Vagina (tissue), 2 donors: ENCODE data around the gene APBA3.

ENCODE experiments used
- POLR2A ChIP-seq, 2 donors: fragments of 450-650 bp; IDR thresholded peaks; one replicate each; pipeline ENCODE4 v1.6.1; 2017; ENCODE audit warnings: antibody characterized with exemption in 2 of 2, mild to moderate bottlenecking in 2 of 2, moderate library complexity in 2 of 2
- POLR2AphosphoS5 ChIP-seq, 2 donors: sonication (generic); formaldehyde crosslinking; IDR thresholded peaks; one replicate each; pipeline ENCODE4 v1.9.0; 2017; ENCODE audit warnings: antibody characterized with exemption in 2 of 2, mild to moderate bottlenecking in 2 of 2, low read depth in 1 of 2; ENCODE audit not compliant: insufficient read depth in 1 of 2
- TF ChIP-seq, protein P1 (sequence below), 3 experiments: fragments of 450-650 bp in 2 of 3; fragments of 200-600 bp in 1 of 3; sonication (generic) in 1 of 3; IDR thresholded peaks; one replicate each; pipeline ENCODE4 v1.5.1; 2017 to 2019; ENCODE audit warnings: antibody characterized with exemption in 3 of 3, mild to moderate bottlenecking in 2 of 3, moderate library complexity in 2 of 3

DNA sequence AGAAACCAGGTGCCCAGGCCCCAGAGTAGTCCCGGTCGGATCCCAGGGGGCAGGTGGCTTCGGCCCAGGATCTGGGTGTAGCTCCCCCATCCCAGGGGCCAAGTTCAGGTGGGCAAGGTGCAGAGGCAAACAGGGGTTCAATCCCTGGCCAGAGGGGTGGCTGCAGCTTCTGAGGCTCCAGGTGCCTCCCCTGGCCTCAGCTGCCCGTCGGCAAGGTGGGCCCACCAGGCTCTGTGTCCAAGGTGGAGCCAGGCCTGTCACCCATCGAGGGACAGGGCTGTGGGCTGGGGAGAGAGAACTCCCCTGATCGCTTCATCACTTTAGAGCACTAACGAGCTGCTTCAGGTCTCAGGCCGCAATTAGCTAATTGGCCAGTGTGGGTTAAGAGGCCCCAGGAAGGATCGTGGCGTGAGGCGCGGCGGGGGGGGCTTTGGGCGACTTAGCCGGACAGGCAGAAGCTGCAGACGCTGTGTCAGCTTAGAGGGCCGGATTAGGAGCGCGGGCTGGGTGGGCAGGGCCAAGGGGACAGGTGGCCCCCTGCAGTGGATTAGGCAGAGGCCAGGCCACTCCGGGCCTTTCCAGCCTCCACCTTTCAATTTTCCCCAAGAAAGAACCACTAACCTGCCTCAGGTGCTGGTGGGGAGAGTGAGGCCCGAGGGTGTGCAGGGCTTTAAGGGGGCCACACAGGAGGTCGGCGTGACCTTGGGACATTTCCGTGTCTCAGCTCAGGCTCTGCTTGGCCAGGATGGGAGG, 13.3 kb upstream of the APBA3 start:
- TF ChIP-seq POLR2A (IDR thresholded peaks at IDR 0.05) (no peak), POLR2AphosphoS5 (IDR thresholded peaks at IDR 0.05; ENCODE audit: insufficient read depth in 1 of 2, low read depth in 1 of 2) (no peak)
- TF ChIP-seq, protein P1, sequence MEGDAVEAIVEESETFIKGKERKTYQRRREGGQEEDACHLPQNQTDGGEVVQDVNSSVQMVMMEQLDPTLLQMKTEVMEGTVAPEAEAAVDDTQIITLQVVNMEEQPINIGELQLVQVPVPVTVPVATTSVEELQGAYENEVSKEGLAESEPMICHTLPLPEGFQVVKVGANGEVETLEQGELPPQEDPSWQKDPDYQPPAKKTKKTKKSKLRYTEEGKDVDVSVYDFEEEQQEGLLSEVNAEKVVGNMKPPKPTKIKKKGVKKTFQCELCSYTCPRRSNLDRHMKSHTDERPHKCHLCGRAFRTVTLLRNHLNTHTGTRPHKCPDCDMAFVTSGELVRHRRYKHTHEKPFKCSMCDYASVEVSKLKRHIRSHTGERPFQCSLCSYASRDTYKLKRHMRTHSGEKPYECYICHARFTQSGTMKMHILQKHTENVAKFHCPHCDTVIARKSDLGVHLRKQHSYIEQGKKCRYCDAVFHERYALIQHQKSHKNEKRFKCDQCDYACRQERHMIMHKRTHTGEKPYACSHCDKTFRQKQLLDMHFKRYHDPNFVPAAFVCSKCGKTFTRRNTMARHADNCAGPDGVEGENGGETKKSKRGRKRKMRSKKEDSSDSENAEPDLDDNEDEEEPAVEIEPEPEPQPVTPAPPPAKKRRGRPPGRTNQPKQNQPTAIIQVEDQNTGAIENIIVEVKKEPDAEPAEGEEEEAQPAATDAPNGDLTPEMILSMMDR (IDR thresholded peaks at IDR 0.05) = no peak
